AG08395 (cell line): ENCODE results near the gene DES.

ENCODE experiments used
- DNase-seq: peaks from one replicate; pipeline ENCODE4 v3.0.0; 2012; ENCODE audit warnings: mixed read lengths, low spot score

The DES gene

GRCh38 chr2:219440388-219441256 lies 22.4 kb downstream of the DES start:
- DNase-seq = peak; percentile 35

- DNase-seq = peak; percentile 79
Measured at GRCh38 chr2:219441451-219442255, 23.5 kb downstream of the DES start.

GRCh38 chr2:219442256-219443015 lies 24.3 kb downstream of the DES start:
- DNase-seq = no peak

- no peak for DNase-seq
Measured at GRCh38 chr2:219443016-219443696, 25.0 kb downstream of the DES start.

- no peak for DNase-seq
Measured at GRCh38 chr2:219443697-219444023, 25.5 kb downstream of the DES start.

GRCh38 chr2:219444566-219445091 lies 26.5 kb downstream of the DES start:
- DNase-seq = no peak

GRCh38 chr2:219445220-219445640 lies 27.1 kb downstream of the DES start:
- DNase-seq = no peak

GRCh38 chr2:219446101-219446504 lies 27.9 kb downstream of the DES start:
- DNase-seq = peak; percentile 76

- DNase-seq = no peak
Measured at GRCh38 chr2:219446689-219447088, 28.5 kb downstream of the DES start.

GRCh38 chr2:219447242-219448098 lies 29.3 kb downstream of the DES start:
- no peak for DNase-seq

GRCh38 chr2:219448099-219448775 lies 30.1 kb downstream of the DES start:
- no peak for DNase-seq

- DNase-seq = no peak
Measured at GRCh38 chr2:219448776-219449341, 30.7 kb downstream of the DES start.

GRCh38 chr2:219449609-219450008 lies 31.4 kb downstream of the DES start:
- DNase-seq = no peak

- DNase-seq = no peak
Measured at GRCh38 chr2:219451661-219452360, 33.6 kb downstream of the DES start.

- DNase-seq = peak; percentile 98
Measured at GRCh38 chr2:219452361-219453317, 34.5 kb downstream of the DES start.

GRCh38 chr2:219453671-219454590 lies 35.8 kb downstream of the DES start:
- peak; percentile 85 for DNase-seq

- no peak for DNase-seq
Measured at GRCh38 chr2:219455581-219455980, 37.4 kb downstream of the DES start.
